GM19043 (cell line): ENCODE data around the gene CDCP2.
"Not testable (repeated sequence)": the region's sequence is repeated elsewhere in the genome, so short reads cannot be mapped to it uniquely, and the experiment has no call there.

Source experiments
- ATAC-seq: cut with Tn5 transposase; IDR thresholded peaks from one replicate; pipeline ENCODE4 v1.9.1; 2021; ENCODE audit warnings: low read depth; ENCODE audit not compliant: unreplicated experiment

CDCP2 gene

GRCh38 chr1:54118704-54119103 is 34.1 kb downstream of the CDCP2 start:
- ATAC-seq: no peak

GRCh38 chr1:54117815-54118563 is 34.8 kb downstream of the CDCP2 start:
- ATAC-seq: no peak

GRCh38 chr1:54115520-54115919 is 37.3 kb downstream of the CDCP2 start:
- ATAC-seq: no peak

GRCh38 chr1:54114955-54115354 is 37.8 kb downstream of the CDCP2 start:
- no peak for ATAC-seq

- ATAC-seq: no peak
Observed at GRCh38 chr1:54114001-54114400, 38.8 kb downstream of the CDCP2 start.

- ATAC-seq: no peak
Observed at GRCh38 chr1:54112705-54113368, 40.0 kb downstream of the CDCP2 start.

GRCh38 chr1:54112027-54112426 is 40.8 kb downstream of the CDCP2 start:
- no peak for ATAC-seq

GRCh38 chr1:54111624-54112023 is 41.2 kb downstream of the CDCP2 start:
- no peak for ATAC-seq

- ATAC-seq: no peak
Observed at GRCh38 chr1:54110996-54111395, 41.8 kb downstream of the CDCP2 start.

- ATAC-seq: no peak
Observed at GRCh38 chr1:54109129-54110090, 43.4 kb downstream of the CDCP2 start.

GRCh38 chr1:54108156-54108555 is 44.6 kb downstream of the CDCP2 start:
- ATAC-seq: no peak

GRCh38 chr1:54107131-54107530 is 45.7 kb downstream of the CDCP2 start:
- no peak for ATAC-seq

GRCh38 chr1:54105736-54106269 is 47.0 kb downstream of the CDCP2 start:
- no peak for ATAC-seq

GRCh38 chr1:54105080-54105479 is 47.7 kb downstream of the CDCP2 start:
- no peak for ATAC-seq

GRCh38 chr1:54104613-54105012 is 48.2 kb downstream of the CDCP2 start:
- not testable (repeated sequence) for ATAC-seq

GRCh38 chr1:54103414-54103813 is 49.4 kb downstream of the CDCP2 start:
- ATAC-seq: no peak

GRCh38 chr1:54100500-54100899 is 52.3 kb downstream of the CDCP2 start:
- no peak for ATAC-seq

- no peak for ATAC-seq
Observed at GRCh38 chr1:54099061-54099610, 53.7 kb downstream of the CDCP2 start.

- ATAC-seq: no peak
Observed at GRCh38 chr1:54096877-54097240, 55.9 kb downstream of the CDCP2 start.

GRCh38 chr1:54096227-54096876 is 56.4 kb downstream of the CDCP2 start:
- ATAC-seq: no peak
